Transverse colon (tissue), 4 donors: ENCODE data around the gene P4HA1.
"Not testable (repeated sequence)": the region's sequence is repeated elsewhere in the genome, so short reads cannot be mapped to it uniquely, and the experiment has no call there.

Source experiments
- EP300 ChIP-seq: sonication (generic); formaldehyde crosslinking; IDR thresholded peaks from one replicate; pipeline ENCODE4 v1.6.1; 2017; ENCODE audit warnings: antibody characterized with exemption, low read depth
- POLR2A ChIP-seq: fragments of 450-650 bp; IDR thresholded peaks from one replicate; pipeline ENCODE4 v1.6.1; 2016; ENCODE audit warnings: antibody characterized with exemption, mild to moderate bottlenecking, moderate library complexity
- POLR2AphosphoS5 ChIP-seq, 3 donors: sonication (generic); formaldehyde crosslinking; IDR thresholded peaks; one replicate each; pipeline ENCODE4 v1.6.1; 2016; ENCODE audit warnings: antibody characterized with exemption in 3 of 3
- TF ChIP-seq, protein P1 (sequence below), 5 experiments: fragments of 200-600 bp in 3 of 5; fragments of 450-650 bp in 2 of 5; sonication (generic) in 3 of 5; IDR thresholded peaks; 1 replicate in 2 of 5; 2 replicates in 3 of 5; pipeline ENCODE4 v1.5.1; 2016 to 2017; ENCODE audit warnings: antibody characterized with exemption in 5 of 5, inconsistent platforms in 3 of 5, mild to moderate bottlenecking in 2 of 5, moderate library complexity in 1 of 5

DNA sequence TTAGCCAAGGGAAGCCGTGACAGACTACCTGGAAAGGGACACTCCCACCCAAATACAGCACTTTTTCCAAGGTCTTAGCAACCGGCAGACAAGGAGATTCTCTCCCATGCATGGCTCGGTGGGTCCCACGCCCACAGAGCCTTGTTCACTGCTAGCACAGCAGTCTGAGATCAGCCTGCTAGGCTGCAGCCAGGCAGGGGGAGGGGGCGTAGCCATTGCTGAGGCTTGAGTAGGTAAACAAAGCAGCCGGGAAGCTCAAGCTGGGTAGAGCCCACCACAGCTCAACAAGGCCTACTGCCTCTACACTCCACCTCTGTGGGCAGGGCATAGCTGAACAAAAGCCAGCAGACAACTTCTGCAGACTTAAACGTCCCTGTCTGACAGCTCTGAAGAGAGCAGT is 106.9 kb downstream of the P4HA1 start:
- TF ChIP-seq POLR2A; EP300; POLR2AphosphoS5 (IDR thresholded peaks at IDR 0.05): not testable (repeated sequence)
- TF ChIP-seq, protein P1, sequence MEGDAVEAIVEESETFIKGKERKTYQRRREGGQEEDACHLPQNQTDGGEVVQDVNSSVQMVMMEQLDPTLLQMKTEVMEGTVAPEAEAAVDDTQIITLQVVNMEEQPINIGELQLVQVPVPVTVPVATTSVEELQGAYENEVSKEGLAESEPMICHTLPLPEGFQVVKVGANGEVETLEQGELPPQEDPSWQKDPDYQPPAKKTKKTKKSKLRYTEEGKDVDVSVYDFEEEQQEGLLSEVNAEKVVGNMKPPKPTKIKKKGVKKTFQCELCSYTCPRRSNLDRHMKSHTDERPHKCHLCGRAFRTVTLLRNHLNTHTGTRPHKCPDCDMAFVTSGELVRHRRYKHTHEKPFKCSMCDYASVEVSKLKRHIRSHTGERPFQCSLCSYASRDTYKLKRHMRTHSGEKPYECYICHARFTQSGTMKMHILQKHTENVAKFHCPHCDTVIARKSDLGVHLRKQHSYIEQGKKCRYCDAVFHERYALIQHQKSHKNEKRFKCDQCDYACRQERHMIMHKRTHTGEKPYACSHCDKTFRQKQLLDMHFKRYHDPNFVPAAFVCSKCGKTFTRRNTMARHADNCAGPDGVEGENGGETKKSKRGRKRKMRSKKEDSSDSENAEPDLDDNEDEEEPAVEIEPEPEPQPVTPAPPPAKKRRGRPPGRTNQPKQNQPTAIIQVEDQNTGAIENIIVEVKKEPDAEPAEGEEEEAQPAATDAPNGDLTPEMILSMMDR (IDR thresholded peaks at IDR 0.05): not testable (repeated sequence)
